GM23248 (cell line): ENCODE results near the gene ZNF318.

Experiments
- EZH2 ChIP-seq: fragments of 200-600 bp; sonication (generic); IDR thresholded peaks from 2 replicates; pipeline ENCODE4 v1.6.1; 2018; ENCODE audit warnings: antibody characterized with exemption, mild to moderate bottlenecking; ENCODE audit not compliant: insufficient read depth, poor library complexity, severe bottlenecking
- EZH2phosphoT487 ChIP-seq: fragments of 200-600 bp; sonication (generic); IDR thresholded peaks from 2 replicates; pipeline ENCODE4 v1.6.1; 2018; ENCODE audit warnings: antibody characterized with exemption, moderate library complexity, mild to moderate bottlenecking, low read depth; ENCODE audit not compliant: insufficient read depth

DNA sequence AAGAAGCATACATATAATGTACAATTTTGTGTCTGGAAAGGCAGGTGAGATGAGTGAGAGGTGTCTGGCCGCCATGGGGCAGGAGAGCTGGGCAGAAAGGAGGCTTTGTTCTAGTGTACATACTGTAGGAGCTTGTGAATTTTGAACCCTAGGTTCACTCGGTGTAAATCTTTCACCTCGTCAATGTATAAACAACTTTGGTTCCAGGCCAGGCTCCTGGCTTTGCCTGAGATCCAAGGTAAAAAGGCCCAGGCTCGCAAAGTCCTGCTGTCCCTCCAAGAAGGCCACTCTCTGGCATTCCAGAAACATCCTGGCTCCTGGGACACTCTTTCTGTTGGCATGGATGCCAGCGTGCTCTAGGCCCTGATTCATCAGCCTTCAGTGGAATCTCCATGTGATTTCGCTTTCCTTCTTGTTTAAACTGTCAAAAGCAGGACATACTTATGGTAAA, 78.5 kb downstream of the ZNF318 start:
- TF ChIP-seq EZH2phosphoT487 (no peak), EZH2 (no peak)
